WTC11 (cell line): ENCODE measurements around the gene FOXL2. TPM values are rescaled to one million over a fixed set of nuclear protein-coding genes. Genes with fewer than 3 reads are reported as not detected.
"Not testable (repeated sequence)": the region's sequence is repeated elsewhere in the genome, so short reads cannot be mapped to it uniquely, and the experiment has no call there.

ENCODE experiments used
- ATAC-seq: fragments of 200-7000 bp; cut with Tn5 transposase; 2 replicates; pipeline ENCODE4 v1.10.0; 2021; ENCODE audit warnings: mild to moderate bottlenecking, moderate library complexity
- CTCF ChIA-PET: fragments of 300-600 bp; sonication (Branson Sonifier 250); formaldehyde crosslinking; loops from one replicate; lab custom pipeline; 2021; ENCODE audit warnings: antibody characterized with exemption; lab: Charles Lee
- POLR2A ChIA-PET: fragments of 350-600 bp; sonication (Branson Sonifier 250); formaldehyde crosslinking; loops from one replicate; lab custom pipeline; 2021; ENCODE audit warnings: antibody characterized with exemption; lab: Charles Lee
- DNase-seq: peaks from one replicate; pipeline ENCODE4 v3.0.0; 2021; ENCODE audit warnings: low spot score
- H3K27ac Mint-ChIP-seq: 2 replicates; pipeline ENCODE4 v1.8.0; 2021; ENCODE audit warnings: mixed read lengths
- H3K27me3 Mint-ChIP-seq: 2 replicates; pipeline ENCODE4 v1.8.0; 2021; ENCODE audit warnings: low read depth, mild to moderate bottlenecking, moderate library complexity, mixed read lengths
- H3K36me3 Mint-ChIP-seq: 2 replicates; pipeline ENCODE4 v1.8.0; 2021; ENCODE audit warnings: mixed read lengths
- H3K4me1 Mint-ChIP-seq: 2 replicates; pipeline ENCODE4 v1.8.0; 2022; ENCODE audit warnings: mixed read lengths
- H3K4me3 Mint-ChIP-seq: 2 replicates; pipeline ENCODE4 v1.8.0; 2021; ENCODE audit warnings: mild to moderate bottlenecking, moderate library complexity, mixed read lengths
- H3K9me3 Mint-ChIP-seq: 2 replicates; pipeline ENCODE4 v1.8.0; 2021; ENCODE audit warnings: mixed read lengths
- CTCF ChIP-seq: fragments of 200-600 bp; IDR thresholded peaks from 2 replicates; pipeline ENCODE4 v1.8.0; 2022; ENCODE audit warnings: antibody characterized with exemption
- ETV6 ChIP-seq: sonication (generic); formaldehyde crosslinking; IDR thresholded peaks from 2 replicates; pipeline ENCODE4 v1.8.1; 2022; ENCODE audit warnings: mild to moderate bottlenecking, missing genetic modification reagents
- GABPB1 ChIP-seq: sonication (generic); formaldehyde crosslinking; IDR thresholded peaks from 2 replicates; pipeline ENCODE4 v1.8.1; 2023; ENCODE audit warnings: mild to moderate bottlenecking, missing genetic modification reagents
- IRF2 ChIP-seq: sonication (generic); formaldehyde crosslinking; IDR thresholded peaks from 2 replicates; pipeline ENCODE4 v1.8.0; 2022; ENCODE audit warnings: low read depth, missing genetic modification reagents, borderline replicate concordance
- MXD4 ChIP-seq: fragments of 250-450 bp; sonication (Bioruptor Pico); IDR thresholded peaks from 2 replicates; pipeline ENCODE4 v1.8.0; 2021; ENCODE audit warnings: mild to moderate bottlenecking, moderate library complexity, borderline replicate concordance
- PRDM15 ChIP-seq: sonication (generic); formaldehyde crosslinking; IDR thresholded peaks from 2 replicates; pipeline ENCODE4 v1.8.0; 2022; ENCODE audit warnings: missing genetic modification reagents
- ZNF121 ChIP-seq: sonication (generic); formaldehyde crosslinking; IDR thresholded peaks from 2 replicates; pipeline ENCODE4 v1.8.0; 2023; ENCODE audit warnings: missing genetic modification reagents
- ZNF232 ChIP-seq: sonication (generic); formaldehyde crosslinking; IDR thresholded peaks from 2 replicates; pipeline ENCODE4 v1.8.0; 2022; ENCODE audit warnings: mild to moderate bottlenecking, missing genetic modification reagents
- ZNF416 ChIP-seq: fragments of 250-450 bp; sonication (Bioruptor Pico); IDR thresholded peaks from 2 replicates; pipeline ENCODE4 v1.9.0; 2021; ENCODE audit warnings: mild to moderate bottlenecking, inconsistent platforms
- total RNA-seq: library from RNA; stranded (reverse); gene quantifications from 3 replicates; pipeline ENCODE4 v1.2.3, GENCODE V29; 2021
- TF ChIP-seq, protein P1 (sequence below): sonication (generic); formaldehyde crosslinking; IDR thresholded peaks from 2 replicates; pipeline ENCODE4 v1.8.1; 2022; ENCODE audit warnings: mild to moderate bottlenecking, missing genetic modification reagents, moderate library complexity, borderline replicate concordance
- TF ChIP-seq, protein P2 (sequence below): sonication (generic); formaldehyde crosslinking; IDR thresholded peaks from 2 replicates; pipeline ENCODE4 v1.8.1; 2022; ENCODE audit warnings: low read depth, missing genetic modification reagents, borderline replicate concordance
- TF ChIP-seq, protein P3 (sequence below): fragments of 250-450 bp; sonication (Bioruptor Pico); conservative IDR thresholded peaks from 2 replicates; pipeline ENCODE4 v1.9.0; 2021; ENCODE audit warnings: mild to moderate bottlenecking
- TF ChIP-seq, protein P4 (sequence below): sonication (generic); formaldehyde crosslinking; IDR thresholded peaks from 2 replicates; pipeline ENCODE4 v1.8.1; 2023; ENCODE audit warnings: mild to moderate bottlenecking, moderate library complexity, missing genetic modification reagents

FOXL2 gene
- total RNA-seq, 1 experiment from 2014 or later: 1.4 TPM

DNA sequence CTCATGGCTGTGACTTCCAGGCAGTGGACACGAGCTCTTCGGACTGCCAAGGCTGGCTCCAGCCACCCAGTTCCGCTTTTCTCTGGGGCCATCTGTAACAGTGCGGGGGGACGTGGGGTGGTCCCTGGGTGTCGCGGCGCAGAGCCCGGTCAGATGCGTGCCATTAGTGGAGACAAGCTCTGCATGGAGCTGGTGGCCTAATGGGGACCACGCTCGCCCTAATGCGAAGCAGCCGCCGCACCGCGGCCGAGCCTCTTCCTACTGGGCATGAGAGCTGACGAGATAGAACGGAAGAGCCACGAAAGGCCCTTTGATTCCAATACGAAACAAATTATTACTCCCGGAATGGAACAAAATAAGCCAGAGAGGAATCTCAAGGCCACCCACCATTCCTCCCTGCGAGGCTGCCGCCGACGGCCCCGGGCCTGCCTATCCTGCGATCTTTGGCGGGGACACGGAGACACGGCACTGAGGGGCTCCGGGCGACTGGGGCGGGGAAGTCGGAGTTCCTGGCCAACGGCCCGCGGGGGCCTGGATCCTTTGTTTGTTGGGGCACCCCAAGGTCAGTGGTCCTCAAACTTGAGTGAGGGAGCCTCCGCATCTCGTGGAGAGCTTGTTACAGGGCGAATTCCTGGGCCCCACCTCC, 18.1 kb downstream of the FOXL2 start (continued):
- TF ChIP-seq GABPB1 (CRISPR knock-in tag): no peak
- TF ChIP-seq PRDM15 (CRISPR knock-in tag): no peak
- TF ChIP-seq ZNF121 (CRISPR knock-in tag): no peak
- TF ChIP-seq, protein P1, sequence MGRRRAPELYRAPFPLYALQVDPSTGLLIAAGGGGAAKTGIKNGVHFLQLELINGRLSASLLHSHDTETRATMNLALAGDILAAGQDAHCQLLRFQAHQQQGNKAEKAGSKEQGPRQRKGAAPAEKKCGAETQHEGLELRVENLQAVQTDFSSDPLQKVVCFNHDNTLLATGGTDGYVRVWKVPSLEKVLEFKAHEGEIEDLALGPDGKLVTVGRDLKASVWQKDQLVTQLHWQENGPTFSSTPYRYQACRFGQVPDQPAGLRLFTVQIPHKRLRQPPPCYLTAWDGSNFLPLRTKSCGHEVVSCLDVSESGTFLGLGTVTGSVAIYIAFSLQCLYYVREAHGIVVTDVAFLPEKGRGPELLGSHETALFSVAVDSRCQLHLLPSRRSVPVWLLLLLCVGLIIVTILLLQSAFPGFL (CRISPR knock-in tag): no peak
- TF ChIP-seq MXD4: no peak
- TF ChIP-seq, protein P2, sequence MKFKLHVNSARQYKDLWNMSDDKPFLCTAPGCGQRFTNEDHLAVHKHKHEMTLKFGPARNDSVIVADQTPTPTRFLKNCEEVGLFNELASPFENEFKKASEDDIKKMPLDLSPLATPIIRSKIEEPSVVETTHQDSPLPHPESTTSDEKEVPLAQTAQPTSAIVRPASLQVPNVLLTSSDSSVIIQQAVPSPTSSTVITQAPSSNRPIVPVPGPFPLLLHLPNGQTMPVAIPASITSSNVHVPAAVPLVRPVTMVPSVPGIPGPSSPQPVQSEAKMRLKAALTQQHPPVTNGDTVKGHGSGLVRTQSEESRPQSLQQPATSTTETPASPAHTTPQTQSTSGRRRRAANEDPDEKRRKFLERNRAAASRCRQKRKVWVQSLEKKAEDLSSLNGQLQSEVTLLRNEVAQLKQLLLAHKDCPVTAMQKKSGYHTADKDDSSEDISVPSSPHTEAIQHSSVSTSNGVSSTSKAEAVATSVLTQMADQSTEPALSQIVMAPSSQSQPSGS (CRISPR knock-in tag): no peak
- no peak for TF ChIP-seq ZNF232 (CRISPR knock-in tag)
- TF ChIP-seq, protein P3, sequence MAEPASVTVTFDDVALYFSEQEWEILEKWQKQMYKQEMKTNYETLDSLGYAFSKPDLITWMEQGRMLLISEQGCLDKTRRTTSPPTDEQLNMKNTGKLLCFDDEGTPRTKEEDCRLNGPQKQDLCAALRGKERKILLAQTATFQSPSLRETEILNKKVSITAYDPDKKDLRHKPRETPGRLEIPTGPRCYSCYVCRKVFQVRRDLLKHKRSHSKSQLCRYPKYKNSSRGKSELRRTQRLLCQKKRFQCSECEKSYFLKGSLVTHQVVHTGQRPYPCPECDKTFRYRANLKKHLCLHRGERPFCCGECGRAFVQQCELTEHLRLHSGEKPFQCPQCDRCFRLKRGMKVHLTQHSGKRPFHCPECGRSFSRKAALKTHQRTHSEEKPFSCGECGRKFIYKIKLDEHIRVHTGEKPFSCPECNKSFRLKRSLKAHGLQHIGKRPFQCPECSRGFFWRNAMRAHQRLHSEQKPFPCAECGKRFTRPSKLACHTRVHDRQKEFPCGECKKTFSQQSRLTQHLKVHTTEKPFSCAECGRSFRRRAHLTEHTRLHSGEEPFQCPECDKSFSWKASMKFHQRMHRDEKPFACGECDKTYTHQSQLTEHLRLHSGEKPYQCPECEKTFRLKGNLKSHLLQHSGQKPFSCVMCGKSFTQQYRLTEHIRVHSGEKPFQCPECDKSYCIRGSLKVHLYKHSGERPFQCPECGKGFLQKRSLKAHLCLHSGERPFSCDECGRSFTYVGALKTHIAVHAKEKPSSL: no peak
- TF ChIP-seq ETV6: no peak

DNA sequence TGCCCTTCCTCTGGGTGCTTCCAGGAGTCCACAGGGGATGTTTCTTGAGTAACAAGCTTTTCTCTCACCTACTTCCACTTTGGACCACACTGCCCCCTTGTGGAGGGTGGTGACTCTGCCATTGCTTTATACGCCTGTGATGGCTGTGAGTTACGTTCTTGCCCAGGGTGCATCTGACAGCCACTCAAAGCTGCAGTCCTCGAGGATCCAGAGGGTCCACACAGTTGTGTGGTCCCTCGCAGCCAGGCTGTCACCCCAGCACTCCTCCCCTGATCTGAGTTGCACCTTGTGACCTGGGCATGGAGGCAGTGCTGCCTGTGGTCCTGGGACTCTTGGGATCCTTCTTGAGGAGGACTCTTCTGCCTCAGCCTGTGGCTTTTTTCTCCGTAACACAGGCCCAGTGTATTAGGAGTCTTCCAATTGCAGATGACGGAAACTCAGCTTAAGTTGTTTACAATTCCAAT, 23.4 kb downstream of the FOXL2 start:
- TF ChIP-seq IRF2 (CRISPR knock-in tag) (no peak), CTCF (peak; percentile 90), ZNF416 (CRISPR knock-in tag) (no peak)
- TF ChIP-seq, protein P4, sequence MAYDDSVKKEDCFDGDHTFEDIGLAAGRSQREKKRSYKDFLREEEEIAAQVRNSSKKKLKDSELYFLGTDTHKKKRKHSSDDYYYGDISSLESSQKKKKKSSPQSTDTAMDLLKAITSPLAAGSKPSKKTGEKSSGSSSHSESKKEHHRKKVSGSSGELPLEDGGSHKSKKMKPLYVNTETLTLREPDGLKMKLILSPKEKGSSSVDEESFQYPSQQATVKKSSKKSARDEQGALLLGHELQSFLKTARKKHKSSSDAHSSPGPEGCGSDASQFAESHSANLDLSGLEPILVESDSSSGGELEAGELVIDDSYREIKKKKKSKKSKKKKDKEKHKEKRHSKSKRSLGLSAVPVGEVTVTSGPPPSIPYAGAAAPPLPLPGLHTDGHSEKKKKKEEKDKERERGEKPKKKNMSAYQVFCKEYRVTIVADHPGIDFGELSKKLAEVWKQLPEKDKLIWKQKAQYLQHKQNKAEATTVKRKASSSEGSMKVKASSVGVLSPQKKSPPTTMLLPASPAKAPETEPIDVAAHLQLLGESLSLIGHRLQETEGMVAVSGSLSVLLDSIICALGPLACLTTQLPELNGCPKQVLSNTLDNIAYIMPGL: 0 out of 2 replicates have a peak, but pooled peaks have one; percentile 28
- ChIA-PET POLR2A (interaction anchor here (0.5 to 1.5 kb wide), 5 partner anchors 12 to 489 kb away, joined by 3 to 5 read pairs (median 3); partner anchors contain the start of gene CEP70), CTCF (interaction anchor here (0.6 to 5.9 kb wide), 87 partner anchors 8 to 620 kb away, joined by 3 to 138 read pairs (median 4); partner anchors contain the start of genes CEP70, ESYT3, FAIM and FOXL2)
- ATAC-seq (peak; percentile 94), DNase-seq (peak; percentile 95)
- Mint-ChIP-seq H3K4me3 (no peak overlapping the region), H3K9me3 (no peaks in the 10 kb centered on the region), H3K27me3 (no peaks in the 10 kb centered on the region; the same call in 1 of the 2 replicates), H3K27ac (no peak overlapping the region), H3K4me1 (no peaks in the 10 kb centered on the region), H3K36me3 (no peaks in the 10 kb centered on the region)

DNA sequence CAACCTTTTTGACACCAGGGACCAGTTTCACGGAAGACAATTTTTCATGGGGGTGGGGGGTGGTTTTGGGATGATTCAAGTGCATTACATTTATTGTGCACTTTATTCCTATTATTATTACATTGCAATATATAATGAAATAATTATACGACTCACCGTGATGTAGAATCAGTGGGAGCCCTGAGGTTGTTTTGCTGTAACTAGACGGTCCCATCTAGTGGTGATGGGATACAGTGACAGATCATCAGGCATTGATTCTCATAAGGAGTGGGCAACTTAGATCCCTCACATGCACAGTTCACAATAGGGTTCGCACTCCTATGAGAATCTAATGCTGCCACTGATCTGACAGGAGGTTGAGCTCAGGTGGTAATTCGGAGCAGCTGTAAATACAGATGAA, 24.5 kb downstream of the FOXL2 start:
- CTCF ChIA-PET: interaction anchor here (1.0 to 5.9 kb wide), 10 partner anchors 12 to 474 kb away, joined by 3 to 138 read pairs (median 7); partner anchors contain the start of gene CEP70
- not testable (repeated sequence) for H3K4me1 Mint-ChIP-seq, H3K4me3 Mint-ChIP-seq, H3K27me3 Mint-ChIP-seq, ATAC-seq, DNase-seq, H3K27ac Mint-ChIP-seq, H3K36me3 Mint-ChIP-seq, H3K9me3 Mint-ChIP-seq
- POLR2A ChIA-PET: interaction anchor here (1.5 kb wide), 1 partner anchor 328 kb away, joined by 5 read pairs; the partner anchor contains the start of gene CEP70
